Activated naive CD8-positive, alpha-beta T cell treated with anti-CD3 and anti-CD28 coated beads, Interleukin-2, amount 50 U/mL, for 16 hours (primary cell): ENCODE measurements around the gene AGA.

ENCODE experiments used
- DNase-seq: peaks from one replicate; pipeline ENCODE4 v3.0.0-alpha.2; 2020; ENCODE audit warnings: low read depth, low spot score

AGA gene

DNA sequence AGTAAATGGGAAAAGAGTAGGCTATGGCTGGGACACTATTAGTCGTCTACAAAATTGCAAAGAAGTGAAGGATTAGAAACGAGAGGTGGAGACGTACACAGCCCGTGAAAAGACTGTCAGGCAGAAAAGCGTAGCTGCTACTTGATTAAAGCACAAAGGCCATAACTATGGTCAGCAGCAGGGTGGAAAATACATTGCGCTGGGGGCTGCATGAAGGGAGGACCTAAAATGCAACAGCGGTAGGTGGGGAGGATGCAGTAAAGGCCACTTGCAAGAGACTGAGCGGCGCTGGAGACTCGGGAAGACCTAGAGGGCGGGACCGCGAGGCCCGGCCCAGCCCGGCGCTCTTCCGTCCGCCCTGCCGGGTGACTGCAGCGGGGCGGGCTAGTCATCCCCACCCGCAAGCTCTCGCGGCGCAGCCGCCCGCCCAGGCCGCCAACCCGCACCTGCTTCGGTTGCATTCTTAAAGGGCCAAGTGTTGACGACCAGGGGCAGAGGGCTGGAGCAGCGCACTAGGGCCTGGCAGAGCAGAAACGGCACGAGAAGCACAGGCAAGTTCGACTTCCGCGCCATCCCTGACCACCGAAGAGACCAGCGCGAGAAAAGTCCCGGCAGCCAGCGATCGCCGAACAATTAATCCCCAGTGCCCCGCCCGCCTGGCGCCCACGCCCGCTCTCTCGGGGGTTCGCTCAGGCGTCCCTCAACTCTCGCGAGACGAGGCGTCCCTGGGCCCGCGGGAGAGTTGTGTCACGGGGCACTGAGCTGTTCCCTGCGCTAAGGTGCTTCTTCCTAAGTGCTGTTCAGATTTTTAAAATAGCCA lies at the start of gene AGA:
AGA (minus strand) TSS at position 635 of the 820 bp plus-strand sequence; CDS start at position 573, 62 bp downstream.
- DNase-seq = peak; percentile 93

DNA sequence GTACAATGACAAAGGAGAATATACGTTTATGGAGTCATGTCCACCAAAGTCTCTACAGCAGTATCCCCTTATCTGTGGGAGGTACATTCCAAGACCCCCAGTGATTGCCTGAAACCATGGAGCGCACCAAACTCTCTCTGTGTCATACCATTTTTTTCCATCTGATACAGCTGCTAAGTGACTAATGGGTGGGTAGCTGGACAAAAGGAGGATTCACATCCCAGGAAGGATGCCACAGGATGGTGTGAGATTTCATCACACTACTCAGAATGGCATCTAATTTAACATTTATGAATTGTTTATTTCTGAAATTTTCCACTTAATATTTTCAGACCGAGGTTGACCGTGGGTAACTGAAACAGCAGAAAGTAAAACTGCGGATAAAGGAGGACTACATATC lies 49.8 kb upstream of the AGA start:
- DNase-seq = no peak

DNA sequence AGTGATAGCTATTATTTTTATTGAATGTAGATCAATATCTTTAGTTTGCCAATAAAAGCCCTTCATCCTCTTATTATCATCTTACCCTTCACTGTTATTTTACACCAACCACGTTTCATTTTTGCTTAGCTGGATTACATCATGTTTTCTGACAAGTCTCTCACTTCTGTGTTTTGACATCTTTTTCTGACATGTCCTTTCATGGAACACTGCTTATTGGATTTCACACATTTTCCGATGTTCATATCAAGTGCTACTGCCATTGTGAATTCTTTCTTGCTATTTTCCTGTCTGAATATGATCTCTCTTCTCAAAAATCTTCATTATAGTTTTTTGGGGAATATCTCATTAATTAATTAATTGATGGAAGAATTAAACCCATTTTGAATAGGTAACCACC lies 48.5 kb upstream of the AGA start:
- DNase-seq = no peak

DNA sequence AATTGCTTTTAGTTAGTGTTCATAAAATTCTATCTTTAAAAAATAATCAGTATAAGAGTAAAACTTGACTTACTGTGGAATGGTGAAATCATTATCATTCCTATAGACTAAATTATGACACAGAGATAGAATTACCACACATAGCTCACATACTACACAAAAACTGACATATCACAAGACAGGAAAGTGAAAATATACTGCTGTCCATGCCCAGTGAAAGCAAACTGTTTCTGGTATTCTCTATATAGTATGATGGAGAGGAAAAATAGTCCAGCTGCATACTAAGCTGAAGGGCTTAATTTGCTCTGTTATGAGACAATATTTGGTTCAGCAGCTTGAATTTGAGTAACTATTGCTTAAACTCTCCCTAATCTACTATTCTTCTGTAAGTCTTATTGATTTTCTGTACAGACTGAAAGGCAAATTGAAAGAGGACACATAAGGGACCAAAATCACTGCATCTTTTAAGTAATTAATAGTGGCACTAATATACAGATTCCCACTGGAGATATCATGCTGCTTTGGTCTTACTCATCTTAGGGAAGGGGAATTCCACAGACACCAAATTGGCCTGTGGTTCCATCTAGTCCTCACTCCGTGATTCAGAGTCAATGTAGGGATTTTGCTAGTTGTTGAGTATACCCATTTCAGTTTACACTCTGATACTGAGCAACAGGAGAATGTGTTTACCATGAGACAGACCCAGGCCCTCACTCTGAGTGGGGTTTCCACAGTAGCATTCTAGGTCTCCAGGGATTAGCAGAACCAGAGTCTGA lies 47.4 kb upstream of the AGA start:
- DNase-seq = no peak

DNA sequence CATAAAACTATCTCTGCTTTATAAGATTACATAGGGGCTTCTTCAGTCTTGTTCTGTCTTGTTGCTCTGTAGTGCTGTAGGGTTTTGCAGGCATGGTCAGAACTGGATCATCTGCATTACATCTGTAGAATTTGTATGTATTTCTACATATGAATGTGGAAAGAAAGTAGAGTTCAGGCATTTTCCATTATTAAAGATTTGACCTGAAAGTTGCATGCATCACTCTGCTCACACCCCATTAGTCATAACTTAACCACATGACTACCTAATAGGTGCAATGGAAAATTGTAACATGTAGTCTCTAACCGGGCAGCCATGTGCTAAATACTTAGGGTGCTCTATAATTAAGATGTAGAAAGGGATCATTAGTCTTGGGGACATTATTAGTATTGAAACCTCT lies 45.7 kb upstream of the AGA start:
- DNase-seq = no peak

DNA sequence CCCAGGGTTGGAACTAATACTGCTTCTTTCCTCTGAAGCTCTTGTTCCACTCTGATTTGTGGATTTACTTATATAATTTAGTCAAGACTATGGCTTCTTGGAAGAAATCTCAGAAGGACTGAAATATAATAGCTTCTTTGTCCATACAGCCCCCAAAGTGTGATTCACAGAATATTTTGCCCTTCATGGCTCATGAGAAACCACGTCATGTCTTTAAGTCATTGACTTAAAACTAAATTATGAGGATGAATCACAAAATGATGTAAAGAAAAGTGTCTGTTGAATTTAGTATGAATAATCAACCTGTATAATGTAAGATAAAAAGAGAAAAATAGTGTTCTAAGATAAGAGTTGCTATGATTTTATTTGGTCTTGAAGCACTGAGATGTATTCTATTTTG lies 43.3 kb upstream of the AGA start:
- DNase-seq = no peak

DNA sequence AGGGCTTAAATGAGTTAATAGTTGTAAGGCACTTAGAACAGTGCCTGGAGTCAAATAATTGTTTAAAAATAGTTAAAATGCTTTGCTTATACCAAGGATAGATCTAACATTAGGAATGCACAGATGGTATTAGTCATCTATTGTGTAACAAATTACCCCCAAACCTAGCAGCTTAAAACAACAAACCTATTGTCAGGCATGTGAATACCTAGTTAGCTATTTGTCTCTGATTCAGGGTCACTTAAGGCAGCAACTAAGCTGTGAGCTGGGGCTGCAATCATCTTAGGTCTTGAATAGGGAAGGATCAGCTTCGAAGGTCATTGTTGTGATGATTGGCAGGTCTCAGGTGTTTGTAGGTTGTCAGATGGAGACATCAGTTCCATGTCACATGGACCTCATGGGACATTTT lies 42.4 kb upstream of the AGA start:
- no peak for DNase-seq

DNA sequence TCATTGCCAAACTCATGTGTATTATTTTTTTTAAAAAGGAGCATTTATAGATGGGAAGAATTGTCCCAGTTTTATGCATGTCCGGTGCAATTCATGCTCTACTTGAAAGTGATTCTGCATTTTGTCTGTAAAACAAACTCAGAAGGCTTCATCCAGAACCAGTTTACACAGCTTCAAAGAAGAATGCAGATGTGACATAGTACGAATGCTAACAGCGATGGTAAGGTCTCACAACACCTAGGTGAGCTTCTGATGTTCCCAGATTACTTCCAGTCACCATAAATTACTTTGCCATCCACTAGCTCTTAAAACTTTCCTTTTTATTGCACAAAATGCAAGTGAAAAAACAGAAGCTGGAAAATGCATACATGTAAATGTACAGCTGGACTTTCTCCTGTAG lies 41.5 kb upstream of the AGA start:
- no peak for DNase-seq

DNA sequence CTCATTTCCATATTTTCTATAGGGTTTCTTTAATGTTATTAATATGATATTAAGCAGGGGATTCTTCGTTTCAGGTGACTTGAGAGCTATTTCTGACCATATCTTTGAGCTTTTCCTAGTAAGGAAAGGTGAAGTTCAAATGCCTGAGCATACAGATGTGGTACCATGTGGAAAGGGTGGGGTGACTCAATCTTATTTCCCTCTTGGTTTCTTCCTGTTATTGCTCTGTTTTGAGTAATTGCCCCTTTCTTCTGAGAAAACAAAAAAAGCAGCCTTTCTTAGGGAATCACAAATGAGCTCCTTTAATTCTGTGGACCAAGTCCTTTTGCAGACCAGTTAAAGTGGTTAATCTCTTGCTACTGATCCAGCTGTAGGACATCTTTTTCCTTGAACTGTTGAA lies 41.0 kb upstream of the AGA start:
- DNase-seq = no peak

DNA sequence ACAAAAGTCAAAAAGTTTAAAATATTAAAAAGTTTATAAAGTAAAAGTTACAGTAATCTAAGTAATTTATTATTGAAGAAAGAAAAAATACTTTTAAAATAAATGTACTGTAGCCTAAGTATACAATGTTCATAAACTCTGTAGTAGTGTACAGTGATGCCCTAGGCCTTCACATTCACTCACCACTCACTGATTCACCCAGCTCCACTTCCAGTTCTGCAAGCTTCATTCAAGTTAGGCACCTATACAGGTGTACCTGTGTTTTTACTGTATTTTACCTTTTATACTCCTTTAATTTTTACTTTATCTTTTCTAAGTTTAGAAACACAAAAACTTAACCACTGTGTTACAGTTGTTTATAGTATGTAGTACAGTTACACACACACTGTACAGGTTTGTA lies 40.1 kb upstream of the AGA start:
- DNase-seq = no peak

DNA sequence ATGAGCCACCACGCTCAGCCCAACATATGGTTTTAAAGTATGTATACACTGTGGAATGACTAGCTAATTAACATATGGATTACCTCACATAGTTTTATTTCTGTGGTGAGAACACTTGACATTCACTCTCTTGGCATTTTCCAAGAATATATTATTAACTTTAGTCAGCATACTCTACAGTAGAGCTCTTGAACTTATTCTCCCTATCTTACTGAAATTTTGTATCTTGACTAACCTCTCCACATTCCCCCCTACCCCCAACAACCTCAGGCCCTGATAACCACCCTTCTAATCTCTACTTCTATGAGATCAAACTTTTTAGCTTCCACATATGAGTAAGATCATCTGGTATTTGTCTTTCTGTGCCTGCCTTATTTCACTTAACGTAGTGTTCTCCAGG lies 38.6 kb upstream of the AGA start:
- no peak for DNase-seq

DNA sequence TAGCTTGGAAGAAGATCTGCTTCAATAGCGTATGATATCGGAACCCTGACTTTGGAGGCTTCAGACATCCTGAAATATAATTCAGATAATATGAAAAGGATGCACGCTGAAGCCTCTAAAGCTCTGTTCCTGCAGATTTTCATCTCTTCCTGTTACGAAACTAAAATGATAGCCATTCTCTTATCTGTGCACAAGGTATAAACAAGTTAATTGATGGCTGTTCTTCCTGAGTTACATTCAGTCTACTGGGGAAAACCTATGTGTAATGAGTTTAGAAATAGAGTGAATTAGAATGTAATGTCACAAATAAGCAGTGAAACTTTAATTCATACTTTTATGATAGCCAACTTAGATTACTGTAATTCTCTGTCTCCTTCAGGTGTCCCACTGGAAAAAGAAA lies 36.8 kb upstream of the AGA start:
- no peak for DNase-seq

DNA sequence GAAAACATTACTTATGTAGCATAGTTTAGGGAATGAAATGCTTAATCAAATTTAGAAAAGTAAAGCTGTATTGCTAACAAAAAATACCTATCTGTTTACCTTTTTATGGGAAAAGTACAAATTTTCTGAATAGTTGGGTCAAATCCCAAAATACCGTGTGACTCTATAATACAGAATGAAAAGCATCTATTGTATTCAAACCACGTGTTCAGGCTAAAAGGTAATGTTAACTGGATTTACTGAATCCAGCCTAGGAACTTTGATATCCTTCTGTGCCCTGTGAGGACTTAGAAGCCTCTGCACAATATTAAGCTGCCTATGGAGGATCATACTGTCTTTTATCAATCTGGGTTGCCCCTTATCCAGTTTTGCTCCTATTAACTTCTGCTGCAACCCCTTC lies 36.3 kb upstream of the AGA start:
- DNase-seq = no peak

DNA sequence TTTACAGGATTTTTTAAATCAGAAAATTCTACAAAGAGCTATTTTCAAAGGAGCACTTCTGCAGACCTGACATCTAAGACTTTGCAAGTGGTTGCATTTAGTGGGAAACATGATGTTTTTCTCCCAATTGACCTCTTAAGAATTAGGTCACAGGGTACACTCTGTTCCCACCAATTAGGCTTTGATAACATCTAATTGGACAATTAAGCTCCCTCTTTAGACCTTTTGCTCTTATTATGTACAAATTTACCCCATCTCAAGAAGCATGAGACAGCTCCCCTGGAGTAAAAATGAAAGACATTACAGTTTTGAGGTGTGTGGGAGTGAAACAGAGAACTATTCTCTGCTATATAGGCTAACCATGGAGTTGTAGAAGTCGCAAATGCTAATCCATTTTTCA lies 31.8 kb upstream of the AGA start:
- no peak for DNase-seq

DNA sequence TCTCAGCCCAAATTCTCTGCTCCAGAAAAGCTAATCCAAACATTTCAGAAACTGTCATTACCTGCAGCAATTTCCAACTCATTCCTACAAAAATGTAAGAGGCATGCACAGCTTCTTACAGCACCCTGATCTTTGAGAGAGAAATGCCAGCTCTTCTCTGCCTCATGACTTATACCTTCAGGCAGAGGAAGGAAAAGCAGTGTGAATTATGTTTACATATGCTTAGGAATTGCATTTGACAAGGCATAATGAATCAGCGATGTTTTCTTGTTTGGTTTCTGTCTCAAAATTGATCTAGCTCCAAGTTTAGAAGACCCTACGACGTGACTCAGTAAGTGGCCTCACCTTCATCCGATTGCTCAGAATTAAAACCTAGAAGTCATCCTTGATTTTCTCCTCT lies 21.8 kb upstream of the AGA start:
- DNase-seq = no peak

DNA sequence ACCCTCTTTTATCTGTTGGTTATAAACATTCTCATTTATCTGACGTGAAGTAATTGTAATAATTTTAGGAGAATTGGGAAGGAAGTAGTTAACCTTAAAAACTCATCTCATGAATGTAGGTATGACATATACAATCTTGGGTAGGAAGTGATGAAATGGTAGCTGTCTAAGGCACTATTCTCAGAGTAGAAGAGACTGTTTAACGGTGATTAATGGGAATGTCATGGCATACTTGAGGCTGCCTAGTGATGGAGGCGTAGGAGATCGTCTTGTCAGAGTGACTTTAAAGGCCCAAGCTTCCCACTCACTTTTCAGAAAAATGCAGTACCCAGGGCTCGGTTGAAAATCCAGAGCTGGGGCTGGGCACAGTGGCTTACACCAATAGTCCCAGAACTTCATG lies 19.4 kb upstream of the AGA start:
- no peak for DNase-seq

DNA sequence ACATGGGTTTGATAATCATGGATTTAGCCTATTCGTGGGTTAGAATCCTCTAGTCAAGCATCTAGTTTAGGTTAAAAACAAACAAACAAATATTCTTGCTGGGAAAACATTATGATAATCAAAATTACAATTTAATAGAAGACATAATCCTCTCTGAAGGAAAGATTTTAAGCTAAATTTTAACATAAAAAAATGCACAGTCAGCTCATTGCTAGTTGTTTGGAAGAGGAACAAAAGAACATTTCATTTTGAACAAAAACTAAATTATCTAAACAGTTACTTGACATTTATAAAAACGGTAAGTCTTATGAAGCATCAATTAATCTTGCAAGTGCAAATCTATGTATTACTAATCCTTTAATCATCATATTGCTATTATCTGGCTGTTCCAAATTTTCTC lies 18.2 kb upstream of the AGA start:
- no peak for DNase-seq

DNA sequence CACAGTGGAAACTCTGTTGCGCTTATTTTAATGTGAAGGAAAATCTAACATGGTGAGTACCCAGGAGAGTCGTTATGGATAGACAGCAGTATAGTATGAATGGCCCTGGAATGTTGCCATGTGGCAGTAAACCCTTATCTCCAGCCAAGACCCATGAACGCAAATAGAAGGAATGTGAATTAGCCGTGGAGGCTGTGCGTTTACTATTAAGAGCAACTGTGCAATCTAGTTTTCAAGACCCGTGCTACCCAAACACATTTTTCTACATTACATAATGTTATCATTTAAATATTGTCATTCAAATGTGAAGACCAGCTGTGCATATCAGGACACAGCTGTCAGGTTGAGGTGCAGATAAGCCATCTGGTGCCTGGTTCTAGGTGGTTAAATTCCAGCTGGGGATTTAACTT lies 13.3 kb upstream of the AGA start:
- DNase-seq = no peak

DNA sequence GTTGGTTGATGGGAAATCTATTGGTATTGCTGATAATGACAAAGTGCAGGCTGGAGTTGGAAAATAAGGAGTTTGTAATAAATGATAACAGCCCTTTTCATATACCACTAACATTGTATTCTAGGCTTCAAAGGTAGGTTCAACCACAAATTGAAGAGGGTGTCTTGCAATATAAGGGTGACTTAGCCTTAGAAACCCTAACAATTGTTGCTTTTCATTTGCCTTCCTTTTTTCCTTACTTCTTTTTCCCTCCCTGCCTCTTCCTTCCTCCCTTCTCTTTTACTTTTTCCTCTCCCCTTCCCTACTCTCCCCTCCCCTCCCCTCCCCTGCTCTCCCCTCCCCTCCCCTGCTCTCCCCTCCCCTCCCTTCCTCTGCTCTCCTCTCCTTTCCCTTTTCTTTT lies 10.9 kb upstream of the AGA start:
- no peak for DNase-seq

DNA sequence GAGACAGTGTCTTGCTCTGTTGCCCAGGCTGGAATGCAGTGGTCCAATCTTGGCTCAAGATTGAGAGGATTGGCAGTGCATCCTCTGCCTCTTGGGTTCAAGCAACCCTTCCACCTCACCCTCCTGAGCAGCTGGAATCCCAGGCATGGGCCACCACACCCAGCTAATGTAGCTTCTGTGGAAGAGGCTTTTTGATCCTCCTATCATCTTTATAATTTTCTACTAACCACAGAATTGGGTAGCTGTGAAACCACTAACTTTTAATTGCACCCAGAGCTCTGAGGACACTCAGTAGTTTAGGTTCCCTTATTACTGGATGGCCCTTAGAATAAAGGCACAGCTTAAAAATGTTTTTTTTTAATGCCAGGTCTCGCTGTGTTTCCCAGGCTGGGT lies 8.9 kb upstream of the AGA start:
- no peak for DNase-seq

DNA sequence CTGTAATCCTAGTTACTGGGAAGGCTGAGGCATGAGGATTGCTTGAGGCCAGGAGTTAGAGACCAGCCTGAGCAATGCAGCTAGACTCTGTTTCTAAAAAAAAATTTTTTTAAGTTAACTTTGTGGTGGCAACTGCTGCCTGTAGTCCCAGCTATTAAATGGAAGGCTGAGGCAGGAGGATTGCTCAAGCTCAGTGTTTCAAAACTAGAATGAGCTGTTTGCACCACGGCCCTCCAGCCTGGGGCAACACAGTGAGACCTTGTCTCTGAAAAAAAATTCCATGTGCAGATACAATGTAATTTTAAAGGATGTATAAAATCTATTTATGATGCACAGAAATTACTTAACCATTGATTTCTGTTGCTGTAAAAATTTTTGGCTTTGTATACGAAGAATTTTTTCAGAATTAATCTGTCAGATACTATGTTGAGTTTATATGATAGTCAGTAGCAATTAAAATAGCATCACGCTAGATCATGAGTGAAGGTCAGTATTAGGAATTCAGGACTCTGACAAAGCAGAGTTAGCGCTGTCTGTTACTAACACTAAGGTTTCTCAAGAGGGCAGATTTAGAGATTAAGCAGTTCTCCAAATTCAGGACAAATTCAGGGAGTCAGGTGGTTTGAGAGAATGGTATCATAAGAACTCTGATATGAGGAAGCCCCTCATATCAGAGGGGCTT lies 8.3 kb upstream of the AGA start:
- DNase-seq = no peak

DNA sequence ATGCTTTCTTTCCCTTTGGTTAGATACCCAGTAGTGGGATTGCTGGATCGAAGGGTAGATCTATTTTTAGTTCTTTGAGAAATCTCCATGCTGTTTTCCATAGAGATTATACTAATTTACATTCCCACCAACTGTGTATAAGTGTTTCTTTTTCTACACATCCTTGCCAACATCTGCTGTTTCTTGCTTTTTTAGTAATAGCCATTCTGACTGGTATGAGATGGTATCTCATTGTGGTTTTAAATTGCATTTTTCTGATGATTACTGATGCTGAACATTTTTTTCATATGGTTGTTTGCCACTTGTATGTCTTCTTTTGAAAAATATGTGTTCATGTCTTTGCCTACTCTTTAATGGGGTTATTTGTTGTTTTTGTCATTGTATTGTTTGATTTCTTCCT lies 6.6 kb upstream of the AGA start:
- DNase-seq = no peak
